ENCODE data around the gene TRIO. TPM values are rescaled to one million over a fixed set of nuclear protein-coding genes. Genes with fewer than 3 reads are reported as not detected.

TRIO gene
- total RNA-seq, 4 donors from 2014 or later, result 67.4 to 103 (median 94.7) TPM

GRCh38 chr5:14220642-14221041 lies 77.5 kb downstream of the TRIO start:
- H3K27me3 ChIP-seq, result no peaks in the 10 kb centered on the region
- H3K27ac ChIP-seq, result peak overlapping the region in 1 of 3 donors; percentile 43
- H3K4me1 ChIP-seq, result peaks cover 25 to 52% of the 10 kb centered on the region in 2 donors
- intact Hi-C loops (cut with DNase I), result no loop called here
- H3K4me3 ChIP-seq (replicated peaks in 1 of 3), result no peak overlapping the region
- DNase-seq, result no peak
- H3K9me3 ChIP-seq, result no peaks in the 10 kb centered on the region
- H3K36me3 ChIP-seq, result no peaks in the 10 kb centered on the region
- TF ChIP-seq CTCF (IDR thresholded peaks at IDR 0.05) (no peak), POLR2A (IDR thresholded peaks at IDR 0.05) (no peak)
- 94 to 100% methylated on average over 1 of the region's 1 CpG for WGBS, 2 donors

- no peak overlapping the region for H3K27ac ChIP-seq
- no peaks in the 10 kb centered on the region for H3K9me3 ChIP-seq
- H3K36me3 ChIP-seq, result no peaks in the 10 kb centered on the region
- no peaks in the 10 kb centered on the region for H3K27me3 ChIP-seq
- intact Hi-C loops (cut with DNase I), result no loop called here
- 80 to 87% methylated on average over 6 of the region's 6 CpGs for WGBS, 2 donors
- TF ChIP-seq POLR2A (IDR thresholded peaks at IDR 0.05), result no peak
- TF ChIP-seq CTCF (IDR thresholded peaks at IDR 0.05), result no peak
- H3K4me3 ChIP-seq (replicated peaks in 1 of 3), result no peak overlapping the region
- peaks cover 25 to 49% of the 10 kb centered on the region in 2 donors for H3K4me1 ChIP-seq
- DNase-seq, result no peak
Measured at GRCh38 chr5:14221732-14222131, 78.6 kb downstream of the TRIO start.

GRCh38 chr5:14222206-14222605 lies 79.1 kb downstream of the TRIO start:
- Histone ChIP-seq H3K27me3 (no peaks in the 10 kb centered on the region), H3K9me3 (no peaks in the 10 kb centered on the region), H3K4me3 (replicated peaks in 1 of 3) (no peak overlapping the region), H3K27ac (no peak overlapping the region), H3K36me3 (no peaks in the 10 kb centered on the region), H3K4me1 (peaks cover 25 to 49% of the 10 kb centered on the region in 2 donors)
- DNase-seq, result no peak
- intact Hi-C loops (cut with DNase I), result no loop called here
- WGBS, 2 donors, result 83 to 96% methylated on average over 3 of the region's 3 CpGs
- TF ChIP-seq POLR2A (IDR thresholded peaks at IDR 0.05) (no peak), CTCF (IDR thresholded peaks at IDR 0.05) (no peak)

- peak overlapping the region in 1 of 3 donors; percentile 13 for H3K27ac ChIP-seq
- intact Hi-C loops (cut with DNase I), result no loop called here
- no peaks in the 10 kb centered on the region for H3K9me3 ChIP-seq
- H3K27me3 ChIP-seq, result no peaks in the 10 kb centered on the region
- no peaks in the 10 kb centered on the region for H3K36me3 ChIP-seq
- no peak overlapping the region for H3K4me3 ChIP-seq (replicated peaks in 1 of 3)
- WGBS, 2 donors, result 77 to 86% methylated on average over 6 of the region's 6 CpGs
- H3K4me1 ChIP-seq, result peaks cover 21 to 40% of the 10 kb centered on the region in 2 donors
- TF ChIP-seq POLR2A (IDR thresholded peaks at IDR 0.05), result no peak
- no peak for TF ChIP-seq CTCF (IDR thresholded peaks at IDR 0.05)
- no peak for DNase-seq
Measured at GRCh38 chr5:14223372-14223771, 80.2 kb downstream of the TRIO start.

- Histone ChIP-seq H3K9me3 (no peaks in the 10 kb centered on the region), H3K27me3 (no peaks in the 10 kb centered on the region), H3K4me3 (replicated peaks in 1 of 3) (no peak overlapping the region), H3K4me1 (peaks cover 6 to 21% of the 10 kb centered on the region in 2 donors), H3K36me3 (no peaks in the 10 kb centered on the region), H3K27ac (no peak overlapping the region)
- TF ChIP-seq CTCF (IDR thresholded peaks at IDR 0.05) (no peak), POLR2A (IDR thresholded peaks at IDR 0.05) (no peak)
- DNase-seq, result no peak
- intact Hi-C loops (cut with DNase I), result no loop called here
- WGBS, 2 donors, result 78 to 88% methylated on average over 3 of the region's 3 CpGs
Measured at GRCh38 chr5:14225173-14225834, 82.2 kb downstream of the TRIO start.
